HL-60/S4 (cell line): ENCODE measurements around the gene NFIA.

Experiments
- in situ Hi-C: fragments of 300-500 bp; cut with MboI; formaldehyde crosslinking; loops from 2 replicates; pipeline ENCODE4 v1.14.3; 2022; ENCODE audit warnings: low sequenced_read_pairs

Gene NFIA

GRCh38 chr1:61353797-61354406, 271.5 kb downstream of the NFIA start:
- in situ Hi-C loops, result no loop called here

- in situ Hi-C loops, result no loop called here
These were observed 273.7 kb downstream of the NFIA start for GRCh38 chr1:61356016-61356415.

- in situ Hi-C loops, result no loop called here
These were observed 274.6 kb downstream of the NFIA start for GRCh38 chr1:61356995-61357394.

GRCh38 chr1:61357539-61357938, 275.2 kb downstream of the NFIA start:
- in situ Hi-C loops, result no loop called here

GRCh38 chr1:61358770-61359455, 276.6 kb downstream of the NFIA start:
- in situ Hi-C loops, result no loop called here

- in situ Hi-C loops, result no loop called here
These were observed 279.6 kb downstream of the NFIA start for GRCh38 chr1:61361931-61362330.

- in situ Hi-C loops, result no loop called here
These were observed 280.0 kb downstream of the NFIA start for GRCh38 chr1:61362351-61362750.

- in situ Hi-C loops, result no loop called here
These were observed 286.0 kb downstream of the NFIA start for GRCh38 chr1:61368366-61368765.

GRCh38 chr1:61368876-61369275, 286.5 kb downstream of the NFIA start:
- in situ Hi-C loops, result no loop called here

GRCh38 chr1:61370177-61370912, 288.0 kb downstream of the NFIA start:
- in situ Hi-C loops, result no loop called here

- in situ Hi-C loops, result no loop called here
These were observed 288.5 kb downstream of the NFIA start for GRCh38 chr1:61370913-61371279.

GRCh38 chr1:61372944-61373343, 290.6 kb downstream of the NFIA start:
- in situ Hi-C loops, result no loop called here

- in situ Hi-C loops, result no loop called here
These were observed 291.8 kb downstream of the NFIA start for GRCh38 chr1:61374156-61374555.

- in situ Hi-C loops, result no loop called here
These were observed 292.9 kb downstream of the NFIA start for GRCh38 chr1:61375082-61375880.

- in situ Hi-C loops, result no loop called here
These were observed 293.8 kb downstream of the NFIA start for GRCh38 chr1:61376151-61376550.

GRCh38 chr1:61377242-61377958, 295.0 kb downstream of the NFIA start:
- in situ Hi-C loops, result no loop called here

GRCh38 chr1:61378494-61379180, 296.3 kb downstream of the NFIA start:
- in situ Hi-C loops, result no loop called here

GRCh38 chr1:61379693-61380092, 297.3 kb downstream of the NFIA start:
- in situ Hi-C loops, result no loop called here

GRCh38 chr1:61380561-61380960, 298.2 kb downstream of the NFIA start:
- in situ Hi-C loops, result no loop called here

- in situ Hi-C loops, result no loop called here
These were observed 304.0 kb downstream of the NFIA start for GRCh38 chr1:61386323-61386722.
